CD4-positive, alpha-beta T cell treated with Interferon alpha-2 for 1 hour (primary cell): Measurements from ENCODE around the gene CYP3A7.
"Not testable (repeated sequence)": the region's sequence is repeated elsewhere in the genome, so short reads cannot be mapped to it uniquely, and the experiment has no call there.

Source experiments
- DNase-seq, 2 donors: peaks; one replicate each; pipeline ENCODE4 v3.0.0-alpha.2; 2020 to 2022

Gene CYP3A7

GRCh38 chr7:99740573-99741440 lies 5.8 kb upstream of the CYP3A7 start:
- DNase-seq: no peak

GRCh38 chr7:99739699-99740572 lies 4.9 kb upstream of the CYP3A7 start:
- DNase-seq: no peak

- no peak for DNase-seq
Measured at GRCh38 chr7:99737726-99738125, 2.7 kb upstream of the CYP3A7 start.

GRCh38 chr7:99736667-99737066 lies 1.7 kb upstream of the CYP3A7 start:
- DNase-seq: not testable (repeated sequence)

GRCh38 chr7:99733448-99733847 lies 1.5 kb downstream of the CYP3A7 start:
- peak in 1 of 2 donors; percentile 1 for DNase-seq

GRCh38 chr7:99733003-99733402 lies 2.0 kb downstream of the CYP3A7 start:
- no peak for DNase-seq

- DNase-seq: no peak
Measured at GRCh38 chr7:99731638-99732374, 3.2 kb downstream of the CYP3A7 start.

- no peak for DNase-seq
Measured at GRCh38 chr7:99730992-99731391, 4.0 kb downstream of the CYP3A7 start.

- no peak for DNase-seq
Measured at GRCh38 chr7:99730238-99730810, 4.7 kb downstream of the CYP3A7 start.

GRCh38 chr7:99729486-99730237 lies 5.3 kb downstream of the CYP3A7 start:
- DNase-seq: no peak

GRCh38 chr7:99728615-99729014 lies 6.4 kb downstream of the CYP3A7 start:
- DNase-seq: no peak

GRCh38 chr7:99723201-99723600 lies 11.8 kb downstream of the CYP3A7 start:
- DNase-seq: not testable (repeated sequence)

GRCh38 chr7:99720800-99721595 lies 14.0 kb downstream of the CYP3A7 start:
- DNase-seq: no peak

- DNase-seq: no peak
Measured at GRCh38 chr7:99719996-99720769, 14.8 kb downstream of the CYP3A7 start.

- no peak for DNase-seq
Measured at GRCh38 chr7:99713995-99714570, 20.9 kb downstream of the CYP3A7 start.

GRCh38 chr7:99709838-99710578 lies 25.0 kb downstream of the CYP3A7 start:
- no peak for DNase-seq

GRCh38 chr7:99709260-99709659 lies 25.7 kb downstream of the CYP3A7 start:
- DNase-seq: no peak

GRCh38 chr7:99707096-99707495 lies 27.9 kb downstream of the CYP3A7 start:
- no peak for DNase-seq

GRCh38 chr7:99699946-99700345 lies 35.0 kb downstream of the CYP3A7 start:
- no peak for DNase-seq
